ENCODE measurements around the gene PER2.

The PER2 gene

GRCh38 chr2:238291550-238292281 is 3.3 kb upstream of the PER2 start:
- TF ChIP-seq TAF1 (IDR thresholded peaks at IDR 0.05; ENCODE audit: borderline replicate concordance, insufficient read depth, low read length) (no peak), SIN3A (IDR thresholded peaks at IDR 0.05; ENCODE audit: borderline replicate concordance, insufficient read depth, low read length) (no peak), REST (IDR thresholded peaks at IDR 0.05; ENCODE audit: insufficient read depth in 1 of 2, low read depth in 2 of 2, low read length in 2 of 2) (no peak), FOXP2 (optimal IDR thresholded peaks at IDR 0.05; ENCODE audit: borderline replicate concordance, extremely low read depth, extremely low read length, insufficient read depth) (no peak), POLR2AphosphoS5 (IDR thresholded peaks at IDR 0.05; ENCODE audit: low read depth, low read length) (no peak)

- TF ChIP-seq POLR2AphosphoS5 (IDR thresholded peaks at IDR 0.05; ENCODE audit: low read depth, low read length): peak; percentile 33; the same call in 1 of the 2 replicates
- peak; percentile 9; the same call in 1 of the 2 replicates for TF ChIP-seq SIN3A (IDR thresholded peaks at IDR 0.05; ENCODE audit: borderline replicate concordance, insufficient read depth, low read length)
- TF ChIP-seq TAF1 (IDR thresholded peaks at IDR 0.05; ENCODE audit: borderline replicate concordance, insufficient read depth, low read length): no peak
- TF ChIP-seq FOXP2 (optimal IDR thresholded peaks at IDR 0.05; ENCODE audit: borderline replicate concordance, extremely low read depth, extremely low read length, insufficient read depth): no peak
- 0 out of 4 replicates have a peak, but pooled peaks of 1 of the 2 experiments have one; percentile 40 for TF ChIP-seq REST (IDR thresholded peaks at IDR 0.05; ENCODE audit: insufficient read depth in 1 of 2, low read depth in 2 of 2, low read length in 2 of 2)
Observed at GRCh38 chr2:238290715-238291549, 2.5 kb upstream of the PER2 start.

GRCh38 chr2:238290091-238290509 is 1.7 kb upstream of the PER2 start:
- TF ChIP-seq SIN3A (IDR thresholded peaks at IDR 0.05; ENCODE audit: borderline replicate concordance, insufficient read depth, low read length): peak; percentile 96
- peak; percentile 80 for TF ChIP-seq POLR2AphosphoS5 (IDR thresholded peaks at IDR 0.05; ENCODE audit: low read depth, low read length)
- TF ChIP-seq REST (IDR thresholded peaks at IDR 0.05; ENCODE audit: insufficient read depth in 1 of 2, low read depth in 2 of 2, low read length in 2 of 2): no peak

GRCh38 chr2:238289574-238289973 is 1.2 kb upstream of the PER2 start:
- TF ChIP-seq REST (IDR thresholded peaks at IDR 0.05; ENCODE audit: insufficient read depth in 1 of 2, low read depth in 2 of 2, low read length in 2 of 2): no peak
- TF ChIP-seq TAF1 (IDR thresholded peaks at IDR 0.05; ENCODE audit: borderline replicate concordance, insufficient read depth, low read length): no peak
- no peak; the same call in 1 of the 2 replicates for TF ChIP-seq SIN3A (IDR thresholded peaks at IDR 0.05; ENCODE audit: borderline replicate concordance, insufficient read depth, low read length)
- TF ChIP-seq POLR2AphosphoS5 (IDR thresholded peaks at IDR 0.05; ENCODE audit: low read depth, low read length): no peak
- TF ChIP-seq FOXP2 (optimal IDR thresholded peaks at IDR 0.05; ENCODE audit: borderline replicate concordance, extremely low read depth, extremely low read length, insufficient read depth): no peak
